SW 1271 (cell line): ENCODE measurements around the gene TUG1.

Source experiments
- DNase-seq, 2 experiments: peaks; one replicate each; lab custom pipeline; 2025; lab: John Stamatoyannopoulos, UW

The TUG1 gene

GRCh38 chr22:30947816-30948454 lies 21.1 kb upstream of the TUG1 start:
- DNase-seq: peak in 1 of 2 experiments; percentile 31

- DNase-seq: no peak
These were observed 20.1 kb upstream of the TUG1 start for GRCh38 chr22:30948930-30949342.

- DNase-seq: no peak
These were observed 19.0 kb upstream of the TUG1 start for GRCh38 chr22:30949934-30950660.

- DNase-seq: no peak
These were observed 15.9 kb upstream of the TUG1 start for GRCh38 chr22:30953206-30953605.

GRCh38 chr22:30955153-30955552 lies 13.9 kb upstream of the TUG1 start:
- no peak for DNase-seq

GRCh38 chr22:30964858-30965257 lies 4.2 kb upstream of the TUG1 start:
- no peak for DNase-seq

GRCh38 chr22:30968015-30968923 lies 796 bp upstream of the TUG1 start, which contains the start of gene MORC2:
Gene MORC2 (minus strand): TSS chr22:30968774. CDS start chr22:30967889, 885 bp downstream.
- DNase-seq: peak in 1 of 2 experiments; percentile 63

GRCh38 chr22:30969532-30970355 lies 679 bp downstream of the TUG1 start:
- DNase-seq: peak in 1 of 2 experiments; percentile 13

- no peak for DNase-seq
These were observed 1.3 kb downstream of the TUG1 start for GRCh38 chr22:30970356-30970746.

GRCh38 chr22:30978304-30978962 lies 9.4 kb downstream of the TUG1 start:
- DNase-seq: no peak

GRCh38 chr22:30979932-30980331 lies 10.9 kb downstream of the TUG1 start:
- DNase-seq: no peak

- no peak for DNase-seq
These were observed 13.4 kb downstream of the TUG1 start for GRCh38 chr22:30982512-30982911.

- no peak for DNase-seq
These were observed 15.3 kb downstream of the TUG1 start for GRCh38 chr22:30984317-30984716.

GRCh38 chr22:30985561-30986208 lies 16.6 kb downstream of the TUG1 start:
- DNase-seq: no peak

GRCh38 chr22:30989474-30989873 lies 20.4 kb downstream of the TUG1 start:
- no peak for DNase-seq

- DNase-seq: no peak
These were observed 21.6 kb downstream of the TUG1 start for GRCh38 chr22:30990690-30991089.

GRCh38 chr22:30992565-30992964 lies 23.5 kb downstream of the TUG1 start:
- no peak for DNase-seq

- no peak for DNase-seq
These were observed 25.9 kb downstream of the TUG1 start for GRCh38 chr22:30994960-30995359.

GRCh38 chr22:30996462-30996861 lies 27.4 kb downstream of the TUG1 start:
- no peak for DNase-seq

GRCh38 chr22:30998329-30998728 lies 29.3 kb downstream of the TUG1 start:
- DNase-seq: no peak
